Measurements from ENCODE around the gene PDCD11.
"Not testable (repeated sequence)": the region's sequence is repeated elsewhere in the genome, so short reads cannot be mapped to it uniquely, and the experiment has no call there.

PDCD11 gene, protein sequence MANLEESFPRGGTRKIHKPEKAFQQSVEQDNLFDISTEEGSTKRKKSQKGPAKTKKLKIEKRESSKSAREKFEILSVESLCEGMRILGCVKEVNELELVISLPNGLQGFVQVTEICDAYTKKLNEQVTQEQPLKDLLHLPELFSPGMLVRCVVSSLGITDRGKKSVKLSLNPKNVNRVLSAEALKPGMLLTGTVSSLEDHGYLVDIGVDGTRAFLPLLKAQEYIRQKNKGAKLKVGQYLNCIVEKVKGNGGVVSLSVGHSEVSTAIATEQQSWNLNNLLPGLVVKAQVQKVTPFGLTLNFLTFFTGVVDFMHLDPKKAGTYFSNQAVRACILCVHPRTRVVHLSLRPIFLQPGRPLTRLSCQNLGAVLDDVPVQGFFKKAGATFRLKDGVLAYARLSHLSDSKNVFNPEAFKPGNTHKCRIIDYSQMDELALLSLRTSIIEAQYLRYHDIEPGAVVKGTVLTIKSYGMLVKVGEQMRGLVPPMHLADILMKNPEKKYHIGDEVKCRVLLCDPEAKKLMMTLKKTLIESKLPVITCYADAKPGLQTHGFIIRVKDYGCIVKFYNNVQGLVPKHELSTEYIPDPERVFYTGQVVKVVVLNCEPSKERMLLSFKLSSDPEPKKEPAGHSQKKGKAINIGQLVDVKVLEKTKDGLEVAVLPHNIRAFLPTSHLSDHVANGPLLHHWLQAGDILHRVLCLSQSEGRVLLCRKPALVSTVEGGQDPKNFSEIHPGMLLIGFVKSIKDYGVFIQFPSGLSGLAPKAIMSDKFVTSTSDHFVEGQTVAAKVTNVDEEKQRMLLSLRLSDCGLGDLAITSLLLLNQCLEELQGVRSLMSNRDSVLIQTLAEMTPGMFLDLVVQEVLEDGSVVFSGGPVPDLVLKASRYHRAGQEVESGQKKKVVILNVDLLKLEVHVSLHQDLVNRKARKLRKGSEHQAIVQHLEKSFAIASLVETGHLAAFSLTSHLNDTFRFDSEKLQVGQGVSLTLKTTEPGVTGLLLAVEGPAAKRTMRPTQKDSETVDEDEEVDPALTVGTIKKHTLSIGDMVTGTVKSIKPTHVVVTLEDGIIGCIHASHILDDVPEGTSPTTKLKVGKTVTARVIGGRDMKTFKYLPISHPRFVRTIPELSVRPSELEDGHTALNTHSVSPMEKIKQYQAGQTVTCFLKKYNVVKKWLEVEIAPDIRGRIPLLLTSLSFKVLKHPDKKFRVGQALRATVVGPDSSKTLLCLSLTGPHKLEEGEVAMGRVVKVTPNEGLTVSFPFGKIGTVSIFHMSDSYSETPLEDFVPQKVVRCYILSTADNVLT (N-terminal part only)

DNA sequence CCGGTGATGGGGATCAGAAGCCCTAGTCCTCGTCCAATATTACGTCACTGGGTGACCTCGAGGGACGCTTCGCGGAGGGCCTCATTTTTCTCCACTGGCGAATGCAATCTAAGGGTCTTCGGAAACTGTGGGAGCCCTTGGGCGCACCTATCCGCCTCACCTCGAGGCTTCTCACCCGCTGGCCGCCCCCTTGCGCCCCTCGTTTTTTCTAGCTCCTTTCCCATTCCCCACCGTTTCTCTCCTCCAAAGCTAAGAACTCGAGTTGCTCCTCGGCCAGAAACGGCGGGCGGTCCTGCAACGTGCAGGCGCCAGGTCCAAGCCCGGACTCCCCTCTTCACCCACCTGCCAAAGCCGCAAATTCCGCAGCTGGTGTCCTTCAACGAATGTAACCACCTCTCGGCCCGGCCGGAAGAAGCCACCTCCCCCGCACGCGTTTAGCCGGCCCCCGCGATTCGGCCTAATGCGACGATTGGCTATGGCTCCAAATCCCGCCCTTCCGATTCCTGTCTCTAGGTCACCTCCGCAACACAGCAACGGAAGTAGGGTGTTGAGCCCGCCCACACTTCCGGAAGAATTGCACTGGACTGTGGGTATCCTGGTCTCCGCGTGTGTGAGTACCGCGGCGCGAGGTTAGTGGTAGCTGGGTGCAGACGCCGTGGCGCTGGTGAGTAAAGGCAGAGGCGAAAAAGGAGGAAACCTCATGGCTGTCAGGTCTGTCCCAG is at the start of gene PDCD11, which contains the start of gene ATP5MK:
Gene PDCD11, plus strand, starts transcription at position 560 of the 722 bp plus-strand sequence. CDS start 1,801 bp downstream, outside the sequence.
Gene ATP5MK, minus strand, starts transcription at position 409 of the 722 bp plus-strand sequence. CDS start 4,018 bp downstream, outside the sequence.
- peak; percentile 99 for DNase-seq (ENCODE audit: low read depth)

DNA sequence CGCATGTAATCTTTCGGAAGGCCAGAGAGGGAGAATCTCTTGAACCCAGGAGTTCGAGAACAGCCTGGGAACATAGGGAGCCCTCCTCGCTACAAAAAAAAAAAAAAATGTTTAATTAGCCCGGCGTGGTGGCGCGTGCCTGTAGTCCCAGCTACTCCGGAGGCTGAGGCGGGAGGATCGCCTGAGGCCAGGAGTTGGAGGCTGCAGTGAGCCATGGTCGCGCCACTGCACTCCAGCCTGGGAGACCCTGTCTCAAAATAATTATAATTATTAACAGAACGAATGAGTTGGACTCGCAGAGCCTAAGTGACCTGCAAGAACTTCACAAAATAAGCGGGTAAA is 46.3 kb upstream of the PDCD11 start:
- no peak for DNase-seq (ENCODE audit: low read depth)

- DNase-seq (ENCODE audit: low read depth), result peak; percentile 66
These were observed 45.7 kb upstream of the PDCD11 start, which contains the start of gene PCGF6 for GRCh38 chr10:103350517-103351260. PCGF6 (minus strand) TSS chr10:103351140; CDS start chr10:103351066, 74 bp downstream.

GRCh38 chr10:103353281-103353680 is 43.1 kb upstream of the PDCD11 start:
- peak; percentile 9 for DNase-seq (ENCODE audit: low read depth)

DNA sequence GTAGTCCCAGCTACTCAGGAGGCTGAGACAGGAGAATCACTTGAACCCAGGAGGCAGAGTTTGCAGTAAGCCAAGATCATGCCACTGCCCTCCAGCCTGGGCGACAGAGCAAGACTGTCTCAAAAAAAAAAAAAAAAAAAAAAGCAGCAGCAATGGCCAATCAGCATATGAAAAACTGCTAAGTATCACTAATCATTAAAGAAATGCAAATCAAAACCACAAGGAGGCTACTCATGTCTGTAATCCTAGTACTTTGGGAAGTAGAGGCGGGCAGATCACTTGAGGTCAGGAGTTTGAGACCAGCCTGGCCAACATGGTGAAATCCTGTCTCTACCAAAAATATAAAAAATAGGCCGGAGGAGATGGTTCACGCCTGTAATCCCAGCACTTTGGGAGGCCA is 41.9 kb upstream of the PDCD11 start:
- not testable (repeated sequence) for DNase-seq (ENCODE audit: low read depth)

GRCh38 chr10:103355906-103356599 is 40.4 kb upstream of the PDCD11 start:
- no peak for DNase-seq (ENCODE audit: low read depth)

DNA sequence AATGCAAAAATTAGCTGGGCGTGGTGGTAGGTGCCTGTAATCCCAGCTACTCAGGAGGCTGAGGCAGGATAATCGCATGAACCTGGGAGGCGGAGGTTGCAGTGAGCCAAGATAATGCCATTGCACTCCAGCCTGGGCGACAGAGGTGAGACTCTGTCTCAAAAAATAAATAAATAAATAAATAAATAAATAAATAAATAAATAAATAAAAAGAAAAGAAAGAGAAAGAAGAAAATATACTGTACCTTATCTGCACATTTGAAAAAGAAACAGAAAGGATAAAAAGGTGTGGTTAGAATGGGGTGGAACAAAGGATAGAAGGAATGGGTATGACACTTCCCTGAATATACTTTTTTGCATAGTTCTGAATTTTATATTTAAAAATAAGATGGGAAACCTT is 36.9 kb upstream of the PDCD11 start:
- not testable (repeated sequence) for DNase-seq (ENCODE audit: low read depth)

DNA sequence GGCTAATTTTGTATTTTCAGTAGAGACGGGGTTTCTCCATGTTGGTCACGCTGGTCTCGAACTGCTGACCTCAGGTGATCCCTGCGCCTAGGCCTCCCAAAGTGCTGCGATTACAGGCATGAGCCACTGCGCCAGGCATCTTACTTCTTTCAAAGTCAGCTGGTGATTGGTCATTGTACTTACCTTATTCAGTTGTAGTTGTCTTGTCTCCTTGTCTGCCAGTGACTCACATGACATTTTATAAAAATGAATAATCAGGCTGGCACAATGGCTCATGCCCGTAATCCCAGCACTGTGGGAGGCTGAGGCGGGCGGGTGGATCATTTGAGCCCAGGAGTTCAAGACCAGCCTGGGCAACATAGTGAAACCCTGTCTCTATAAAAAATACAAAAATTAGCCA is 35.6 kb upstream of the PDCD11 start:
- DNase-seq (ENCODE audit: low read depth), result not testable (repeated sequence)

DNA sequence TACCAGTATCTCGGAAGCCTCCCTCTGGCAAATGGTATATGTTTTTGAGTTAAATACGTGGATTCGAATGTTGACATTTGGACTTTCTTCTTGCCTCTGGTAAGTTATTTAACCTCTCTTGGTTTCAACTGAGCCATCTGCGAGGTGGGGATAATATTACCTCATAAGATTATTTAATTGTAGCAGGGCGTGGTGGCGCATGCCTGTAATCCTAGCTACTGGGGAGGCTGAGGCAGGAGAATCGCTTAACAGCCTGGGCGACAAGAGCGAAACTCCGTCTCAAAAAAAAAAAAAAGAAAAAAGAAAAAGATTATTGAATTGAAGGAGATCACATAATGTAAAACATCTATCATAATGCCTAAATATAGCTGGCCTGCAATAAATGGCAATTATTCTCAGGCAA is 29.0 kb upstream of the PDCD11 start:
- DNase-seq (ENCODE audit: low read depth), result no peak

DNA sequence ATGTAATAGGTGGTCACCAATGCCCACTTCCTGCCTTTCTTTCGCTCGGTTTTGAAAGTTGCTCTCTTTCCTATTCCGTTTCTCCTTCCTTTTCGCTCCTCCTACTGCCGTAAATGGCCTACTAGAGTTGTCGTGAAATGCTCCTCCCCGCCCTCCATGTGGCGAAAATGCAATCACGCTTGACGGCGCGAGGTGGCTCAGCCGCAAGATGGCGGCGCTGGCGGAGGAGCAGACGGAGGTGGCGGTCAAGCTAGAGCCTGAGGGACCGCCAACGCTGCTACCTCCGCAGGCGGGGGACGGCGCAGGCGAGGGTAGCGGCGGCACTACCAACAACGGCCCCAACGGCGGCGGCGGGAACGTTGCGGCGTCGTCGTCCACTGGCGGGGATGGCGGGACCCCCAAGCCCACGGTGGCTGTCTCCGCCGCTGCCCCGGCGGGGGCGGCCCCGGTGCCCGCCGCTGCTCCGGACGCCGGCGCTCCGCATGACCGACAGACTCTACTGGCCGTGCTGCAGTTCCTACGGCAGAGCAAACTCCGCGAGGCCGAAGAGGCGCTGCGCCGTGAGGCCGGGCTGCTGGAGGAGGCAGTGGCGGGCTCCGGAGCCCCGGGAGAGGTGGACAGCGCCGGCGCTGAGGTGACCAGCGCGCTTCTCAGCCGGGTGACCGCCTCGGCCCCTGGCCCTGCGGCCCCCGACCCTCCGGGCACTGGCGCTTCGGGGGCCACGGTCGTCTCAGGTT is 28.5 kb upstream of the PDCD11 start, which contains the start of gene TAF5:
Gene TAF5, plus strand, starts transcription at position 195 of the 737 bp plus-strand sequence. Its CDS starts 14 bp downstream, at position 209.
- DNase-seq (ENCODE audit: low read depth), result peak; percentile 97

DNA sequence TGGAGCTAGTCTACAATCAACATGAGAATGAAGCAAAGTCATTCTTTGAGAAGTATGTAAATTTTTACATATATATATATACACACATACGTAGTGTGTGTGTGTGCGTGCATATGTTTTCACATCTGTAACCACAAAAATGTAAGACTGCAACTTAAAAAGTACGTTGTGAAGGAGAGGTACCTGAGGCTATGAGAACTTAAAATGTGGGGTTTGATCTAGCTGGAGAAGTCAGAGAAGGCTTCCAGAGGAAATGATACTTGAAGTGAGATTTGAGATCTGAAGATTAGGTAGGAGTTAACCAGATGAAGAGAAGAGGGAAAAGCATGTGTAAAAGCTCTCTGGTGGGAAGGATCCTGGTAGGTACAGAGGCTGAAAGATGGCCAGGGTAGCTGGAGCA is 22.9 kb upstream of the PDCD11 start:
- DNase-seq (ENCODE audit: low read depth), result no peak

DNA sequence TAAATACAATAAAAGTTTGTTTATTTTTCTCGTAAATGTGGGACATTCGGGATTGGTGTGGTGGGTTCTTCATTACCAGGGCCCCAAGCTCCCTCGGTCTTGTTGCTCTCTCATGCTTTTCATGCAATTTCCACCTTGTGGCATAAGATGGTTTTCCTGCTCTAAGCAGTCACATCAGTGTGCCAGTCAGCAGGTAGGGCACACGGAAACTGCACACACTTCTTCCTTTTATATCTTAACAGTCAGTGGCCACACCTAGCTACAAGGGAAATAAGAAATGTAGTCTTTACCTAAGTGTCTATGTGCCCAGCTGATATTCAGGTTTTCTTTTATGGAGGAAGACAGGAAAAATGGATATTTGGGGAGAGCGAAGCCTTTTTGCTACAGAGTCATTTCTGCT is 22.2 kb upstream of the PDCD11 start:
- no peak for DNase-seq (ENCODE audit: low read depth)

GRCh38 chr10:103382769-103383168 is 13.7 kb upstream of the PDCD11 start:
- DNase-seq (ENCODE audit: low read depth), result no peak

DNA sequence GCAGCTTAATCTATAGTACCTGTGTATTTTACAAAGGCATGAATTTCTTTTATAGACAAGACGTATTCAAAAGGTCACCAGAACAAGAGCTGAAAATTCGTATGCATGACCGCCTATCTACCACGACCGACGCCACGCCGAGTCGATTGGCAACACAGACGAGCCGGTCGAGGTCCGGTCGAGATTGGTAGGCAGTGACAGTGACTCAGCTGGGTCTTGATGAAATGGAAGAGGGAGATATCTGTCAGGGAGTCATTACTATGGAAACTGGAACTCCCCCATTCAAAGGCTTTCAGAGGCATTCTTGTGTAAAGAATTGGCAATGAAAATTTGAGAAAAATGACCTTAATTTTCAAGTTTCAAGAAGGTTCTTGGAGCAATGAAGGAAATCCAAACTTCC is 2.2 kb upstream of the PDCD11 start:
- DNase-seq (ENCODE audit: low read depth), result peak; percentile 17

- peak; percentile 36 for DNase-seq (ENCODE audit: low read depth)
These were observed 716 bp upstream of the PDCD11 start for GRCh38 chr10:103395754-103396066.

- no peak for DNase-seq (ENCODE audit: low read depth)
These were observed 312 bp downstream of the PDCD11 start for GRCh38 chr10:103396789-103397087.

DNA sequence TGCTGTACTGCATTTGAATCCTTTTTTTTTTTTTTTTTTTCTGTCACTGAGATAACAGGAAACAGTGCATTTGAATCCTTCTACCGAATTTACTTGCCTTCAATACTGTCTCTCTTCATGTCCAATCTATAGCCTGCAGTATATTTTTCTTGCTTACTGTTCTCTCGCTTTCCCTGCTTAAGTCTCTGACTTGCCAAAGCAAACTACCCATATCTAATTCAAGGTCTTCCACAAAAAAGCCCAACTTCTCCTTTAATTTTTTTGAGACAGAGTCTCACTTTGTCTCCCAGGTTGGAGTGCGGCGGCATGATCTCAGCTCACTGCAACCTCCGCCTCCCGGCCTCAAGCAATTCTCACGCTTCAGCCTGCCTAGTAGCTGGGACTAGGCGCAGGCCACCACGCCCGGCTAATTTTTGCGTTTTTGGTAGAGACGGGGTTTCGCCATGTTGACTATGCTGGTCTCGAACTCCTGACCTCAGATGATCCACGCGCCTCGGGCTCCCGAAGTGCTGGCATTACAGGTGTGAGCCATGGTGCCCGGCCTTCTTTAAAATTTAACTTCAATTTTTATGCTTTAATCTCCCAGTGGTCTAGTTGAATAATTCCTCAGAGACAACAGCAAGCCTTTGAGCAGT is 882 bp downstream of the PDCD11 start:
- DNase-seq (ENCODE audit: low read depth), result peak; percentile 14

DNA sequence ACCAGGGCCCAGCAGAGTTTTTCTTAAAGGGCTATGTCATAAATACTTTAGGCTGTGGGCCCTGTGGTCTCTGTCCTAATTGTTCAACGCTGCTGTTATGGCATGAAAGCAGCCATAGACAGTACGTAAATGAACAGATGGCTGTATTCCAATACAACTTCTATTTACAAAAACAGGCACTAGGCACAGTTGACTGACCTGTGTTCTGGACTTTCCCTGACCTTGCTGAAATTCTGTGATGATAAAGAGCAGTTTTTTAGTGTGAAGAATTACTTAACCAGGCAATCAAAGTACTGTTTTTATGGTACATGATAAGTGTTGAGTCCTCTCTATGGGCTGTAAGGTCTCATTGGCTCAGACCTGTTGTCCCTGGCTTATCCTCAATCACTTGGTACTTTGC is 17.1 kb downstream of the PDCD11 start:
- no peak for DNase-seq (ENCODE audit: low read depth)

DNA sequence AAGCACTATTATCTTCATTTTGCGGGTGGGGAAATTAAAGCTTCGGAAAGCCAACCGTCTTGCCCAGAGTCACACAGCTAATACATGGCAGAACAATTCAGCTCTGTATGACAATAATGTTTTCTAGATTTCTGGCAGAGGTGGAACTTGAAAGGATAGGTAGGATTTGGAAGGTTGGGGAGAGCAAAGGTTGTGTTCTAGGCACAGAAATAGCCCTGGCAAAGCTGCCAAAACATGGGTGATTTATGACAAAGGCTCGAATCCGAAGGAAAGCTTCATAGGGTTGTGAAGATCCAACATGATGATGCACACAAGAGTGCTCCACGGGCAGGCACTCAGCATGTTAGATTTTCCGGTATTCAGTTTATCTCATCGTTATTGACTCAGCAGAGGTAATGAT is 19.2 kb downstream of the PDCD11 start:
- DNase-seq (ENCODE audit: low read depth), result no peak

All from iris pigment epithelial cell (primary cell).